ENCODE measurements around the gene SSX4B.
"Not testable (repeated sequence)": the region's sequence is repeated elsewhere in the genome, so short reads cannot be mapped to it uniquely, and the experiment has no call there.

- TF ChIP-seq, protein P1, sequence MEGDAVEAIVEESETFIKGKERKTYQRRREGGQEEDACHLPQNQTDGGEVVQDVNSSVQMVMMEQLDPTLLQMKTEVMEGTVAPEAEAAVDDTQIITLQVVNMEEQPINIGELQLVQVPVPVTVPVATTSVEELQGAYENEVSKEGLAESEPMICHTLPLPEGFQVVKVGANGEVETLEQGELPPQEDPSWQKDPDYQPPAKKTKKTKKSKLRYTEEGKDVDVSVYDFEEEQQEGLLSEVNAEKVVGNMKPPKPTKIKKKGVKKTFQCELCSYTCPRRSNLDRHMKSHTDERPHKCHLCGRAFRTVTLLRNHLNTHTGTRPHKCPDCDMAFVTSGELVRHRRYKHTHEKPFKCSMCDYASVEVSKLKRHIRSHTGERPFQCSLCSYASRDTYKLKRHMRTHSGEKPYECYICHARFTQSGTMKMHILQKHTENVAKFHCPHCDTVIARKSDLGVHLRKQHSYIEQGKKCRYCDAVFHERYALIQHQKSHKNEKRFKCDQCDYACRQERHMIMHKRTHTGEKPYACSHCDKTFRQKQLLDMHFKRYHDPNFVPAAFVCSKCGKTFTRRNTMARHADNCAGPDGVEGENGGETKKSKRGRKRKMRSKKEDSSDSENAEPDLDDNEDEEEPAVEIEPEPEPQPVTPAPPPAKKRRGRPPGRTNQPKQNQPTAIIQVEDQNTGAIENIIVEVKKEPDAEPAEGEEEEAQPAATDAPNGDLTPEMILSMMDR (IDR thresholded peaks at IDR 0.05; ENCODE audit: insufficient read depth, low read length, poor library complexity, severe bottlenecking) = not testable (repeated sequence)
- not testable (repeated sequence) for TF ChIP-seq EZH2phosphoT487 (conservative IDR thresholded peaks at IDR 0.05; ENCODE audit: low read length)
Observed at GRCh38 chrX:48356315-48357094, 55.3 kb downstream of the SSX4B start, which contains the start of gene SSX3.
